ENCODE results near the gene PHACTR3.
"Not testable (repeated sequence)": the region's sequence is repeated elsewhere in the genome, so short reads cannot be mapped to it uniquely, and the experiment has no call there.

Gene PHACTR3

GRCh38 chr20:59829054-59829785, 224.9 kb downstream of the PHACTR3 start:
- DNase-seq (ENCODE audit: low spot score) = peak; percentile 29

DNA sequence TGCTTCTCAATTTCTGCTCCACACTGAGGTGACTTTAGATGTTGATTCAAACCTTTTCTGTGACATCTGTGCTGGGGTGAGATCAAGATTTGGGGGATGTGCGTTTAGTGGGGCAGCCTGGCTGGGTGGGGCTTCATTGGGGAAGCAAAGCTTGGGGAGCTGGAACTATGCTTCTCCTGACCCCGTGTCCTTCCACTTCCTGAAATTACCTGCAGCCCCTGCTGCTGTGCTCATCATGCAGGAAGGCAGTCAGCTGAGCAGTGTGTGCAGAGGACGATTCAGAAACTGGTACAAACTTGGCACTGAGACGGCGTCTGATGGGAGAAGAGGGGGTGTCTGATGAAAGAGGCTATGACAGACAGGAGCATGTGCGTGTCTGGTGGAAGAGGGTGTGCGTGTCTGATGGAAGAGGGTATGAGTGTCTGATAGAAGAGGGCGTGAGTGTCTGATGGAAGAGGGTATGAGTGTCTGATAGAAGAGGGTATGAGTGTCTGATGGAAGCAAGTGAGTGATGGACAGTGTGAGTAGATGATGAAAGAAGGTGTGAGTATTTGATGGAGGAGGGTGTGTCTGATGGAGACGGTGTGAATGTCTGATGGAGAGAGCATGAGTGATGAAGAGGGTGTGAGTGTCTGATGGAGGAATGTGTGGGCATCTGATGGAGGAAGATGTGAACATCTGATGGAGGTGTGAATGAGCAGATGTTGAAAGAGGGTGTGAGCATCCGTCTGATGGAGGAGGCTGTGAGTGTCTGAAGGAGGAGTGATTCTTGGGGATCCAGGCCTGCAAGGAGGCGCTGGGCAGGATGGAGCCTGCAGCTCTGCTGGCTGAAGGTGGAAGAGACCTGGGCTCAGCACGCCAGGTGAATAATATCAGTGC, 225.7 kb downstream of the PHACTR3 start:
- DNase-seq (ENCODE audit: low spot score) = peak; percentile 4

- DNase-seq (ENCODE audit: low spot score) = peak; percentile 1
Observed at GRCh38 chr20:59830665-59831023, 226.3 kb downstream of the PHACTR3 start.

DNA sequence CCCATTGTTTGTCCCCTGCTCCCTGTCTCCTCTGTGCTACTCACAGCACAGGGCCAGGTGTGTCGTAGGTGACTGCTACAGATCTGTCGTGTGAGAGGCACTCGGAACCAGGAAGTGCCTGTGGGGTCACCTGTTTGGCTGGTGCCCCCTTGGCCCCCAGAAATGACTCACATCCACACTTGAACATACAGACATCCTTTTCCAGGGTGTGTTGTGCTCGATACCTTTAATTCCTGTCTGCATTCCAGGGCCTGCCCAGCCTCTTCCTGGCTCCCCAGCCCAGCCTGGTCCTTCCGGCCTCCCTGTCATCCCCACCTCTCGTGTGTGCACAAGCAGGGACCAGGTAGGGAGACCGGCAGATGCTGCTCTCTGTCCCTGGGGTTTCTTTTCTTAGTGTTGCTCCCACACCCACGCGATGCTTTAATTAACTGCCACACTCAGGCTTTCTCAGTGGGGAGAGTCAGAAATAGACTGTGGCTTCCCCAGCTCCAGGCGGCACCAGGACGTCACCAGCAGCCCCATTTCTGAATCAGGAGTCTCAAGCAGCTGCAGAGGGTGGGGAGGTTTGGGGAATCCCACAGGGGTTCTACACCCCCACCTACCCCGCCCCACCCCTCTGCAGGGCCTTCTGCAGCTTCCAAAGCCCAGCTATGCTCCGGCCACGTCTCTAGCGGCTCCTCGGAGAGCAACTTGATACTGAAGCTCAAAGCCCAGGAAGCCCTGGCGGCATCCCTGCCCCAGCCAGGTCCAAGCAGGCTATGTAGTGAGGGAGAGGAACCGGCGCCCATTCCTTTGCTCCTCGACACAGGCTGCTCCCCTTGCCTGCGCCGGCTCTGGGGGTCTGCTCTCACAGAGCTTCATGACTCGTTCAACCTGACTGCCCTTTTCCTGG, 226.9 kb downstream of the PHACTR3 start:
- DNase-seq (ENCODE audit: low spot score) = peak; percentile 4

DNA sequence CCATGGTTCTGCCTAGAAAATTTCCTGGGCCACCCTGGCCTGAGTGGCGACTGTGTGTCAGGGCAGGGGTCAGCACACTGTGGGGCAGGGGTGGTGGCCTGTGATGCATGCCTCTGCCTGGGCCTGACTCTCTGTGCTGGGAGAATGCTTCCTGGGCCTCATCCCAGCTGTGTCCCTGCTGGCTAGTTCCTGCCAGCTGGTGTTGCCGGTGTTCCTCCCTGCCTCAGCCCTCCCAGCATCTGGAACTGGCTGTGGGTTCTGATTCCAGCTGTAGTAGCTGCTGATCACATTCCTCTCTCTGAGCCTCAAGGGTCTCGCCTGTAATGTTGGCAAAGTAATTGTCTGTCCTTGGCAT, 227.6 kb downstream of the PHACTR3 start:
- peak; percentile 5 for DNase-seq (ENCODE audit: low spot score)

GRCh38 chr20:59832406-59833363, 228.3 kb downstream of the PHACTR3 start:
- peak; percentile 2 for DNase-seq (ENCODE audit: low spot score)

DNA sequence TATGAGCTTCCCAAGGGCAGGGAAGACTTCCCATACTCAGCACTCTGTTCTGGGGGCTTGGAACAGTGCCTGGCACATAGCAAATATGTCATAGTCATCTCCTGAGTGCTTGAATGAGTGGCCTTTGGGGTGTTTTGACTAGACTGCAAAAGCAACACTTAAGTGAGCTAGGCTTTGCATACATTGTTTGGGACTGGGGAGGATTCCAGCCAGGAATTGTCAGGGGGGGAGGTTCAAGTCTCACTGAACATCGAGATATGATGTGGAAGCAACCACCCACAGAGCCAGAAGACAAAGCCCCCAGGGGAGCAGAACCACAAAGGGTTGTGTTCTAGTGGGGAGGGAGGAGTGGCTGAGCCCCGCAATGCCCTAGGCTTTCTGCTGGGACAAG, 230.7 kb downstream of the PHACTR3 start:
- peak; percentile 4 for DNase-seq (ENCODE audit: low spot score)

- peak; percentile 62 for DNase-seq (ENCODE audit: low spot score)
Observed at GRCh38 chr20:59835448-59836395, 231.4 kb downstream of the PHACTR3 start.

DNA sequence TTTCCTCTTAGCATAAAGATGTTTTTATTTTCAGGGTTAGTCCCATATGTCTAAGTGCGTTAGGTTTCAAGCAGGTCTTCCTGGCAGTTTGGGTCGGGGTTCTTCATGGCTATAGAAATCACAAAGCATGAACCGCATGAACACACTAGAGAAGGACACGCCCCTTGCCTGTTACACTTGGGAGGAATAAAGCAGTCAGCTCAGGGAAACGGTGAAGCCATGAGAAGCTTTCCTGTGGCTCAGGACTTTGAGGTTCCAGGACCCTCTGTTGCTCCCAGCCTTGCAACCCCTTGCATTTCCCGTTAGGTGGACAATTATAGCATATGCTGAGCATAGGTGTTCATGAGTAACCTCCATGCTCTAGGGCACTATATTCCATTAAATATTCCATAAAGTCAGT, 232.4 kb downstream of the PHACTR3 start:
- no peak for DNase-seq (ENCODE audit: low spot score)

GRCh38 chr20:59837623-59838394, 233.5 kb downstream of the PHACTR3 start:
- DNase-seq (ENCODE audit: low spot score) = no peak

DNA sequence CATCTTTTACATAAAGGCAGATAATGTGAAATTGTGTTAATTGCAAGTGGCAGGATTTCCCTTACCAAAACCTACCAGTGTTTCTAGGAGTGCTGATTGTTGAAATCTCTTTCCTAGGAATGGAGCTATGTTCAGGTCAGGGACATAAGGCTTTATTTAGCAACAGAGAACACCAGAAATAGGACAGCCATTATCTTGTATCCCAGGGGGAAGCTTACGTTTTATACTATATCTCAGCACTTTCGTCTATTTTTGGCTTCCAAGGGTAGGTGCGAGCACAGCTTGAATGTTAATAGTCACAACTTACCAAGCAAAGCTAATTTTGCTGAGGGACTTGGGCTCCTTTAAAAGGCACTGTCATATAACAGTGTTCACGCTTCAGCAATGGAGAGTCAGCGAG, 235.1 kb downstream of the PHACTR3 start:
- DNase-seq (ENCODE audit: low spot score) = no peak

GRCh38 chr20:59845472-59845871, 241.1 kb downstream of the PHACTR3 start:
- no peak for DNase-seq (ENCODE audit: low spot score)

DNA sequence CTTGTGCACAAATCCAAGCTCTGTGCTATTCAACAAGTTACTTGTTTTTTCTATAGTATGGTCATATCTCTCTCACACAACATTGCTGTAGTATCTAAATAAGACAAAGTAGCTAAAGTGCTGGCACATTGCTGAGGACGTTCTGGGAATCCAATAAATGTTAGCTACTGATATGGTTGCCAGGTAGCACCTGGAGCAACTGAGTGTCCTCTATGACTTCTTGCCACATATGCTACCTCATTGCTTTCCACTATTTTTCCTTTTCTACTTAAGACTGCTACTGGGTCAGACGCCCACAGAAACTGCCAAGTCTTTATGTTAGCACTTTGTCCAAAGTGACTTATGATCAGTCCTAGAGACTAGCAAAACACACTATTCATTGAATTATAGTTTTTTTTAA, 243.8 kb downstream of the PHACTR3 start:
- no peak for DNase-seq (ENCODE audit: low spot score)

DNA sequence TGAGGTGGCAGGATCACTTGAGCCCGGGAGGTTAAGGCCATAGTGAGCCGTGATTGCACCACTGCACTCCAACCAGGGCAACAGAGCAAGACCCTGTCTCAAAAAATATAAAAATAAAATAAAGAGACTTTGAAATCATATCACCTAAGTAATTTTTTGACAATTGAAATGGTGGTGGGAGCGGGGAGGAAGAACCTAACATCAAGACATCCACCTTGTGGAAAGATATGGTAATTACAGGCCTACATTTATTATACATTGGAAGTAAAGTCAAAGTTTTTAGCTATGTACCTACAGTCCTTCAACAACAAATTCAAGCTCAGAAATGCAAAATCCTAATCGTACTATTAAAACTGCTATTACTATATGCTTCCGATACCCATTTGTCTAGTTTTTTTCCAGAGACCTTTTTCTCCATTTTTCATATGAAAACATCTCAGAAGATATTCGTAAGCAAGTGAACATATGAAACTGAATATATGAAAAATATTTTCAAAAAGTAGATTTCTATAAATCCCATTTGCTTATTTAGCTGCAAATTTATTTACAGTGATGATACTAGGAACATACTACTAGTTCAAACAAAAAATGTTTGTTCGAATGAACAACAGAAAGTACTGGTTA, 245.8 kb downstream of the PHACTR3 start:
- peak; percentile 58 for DNase-seq (ENCODE audit: low spot score)

- DNase-seq (ENCODE audit: low spot score) = not testable (repeated sequence)
Observed at GRCh38 chr20:59856526-59856925, 252.2 kb downstream of the PHACTR3 start.

DNA sequence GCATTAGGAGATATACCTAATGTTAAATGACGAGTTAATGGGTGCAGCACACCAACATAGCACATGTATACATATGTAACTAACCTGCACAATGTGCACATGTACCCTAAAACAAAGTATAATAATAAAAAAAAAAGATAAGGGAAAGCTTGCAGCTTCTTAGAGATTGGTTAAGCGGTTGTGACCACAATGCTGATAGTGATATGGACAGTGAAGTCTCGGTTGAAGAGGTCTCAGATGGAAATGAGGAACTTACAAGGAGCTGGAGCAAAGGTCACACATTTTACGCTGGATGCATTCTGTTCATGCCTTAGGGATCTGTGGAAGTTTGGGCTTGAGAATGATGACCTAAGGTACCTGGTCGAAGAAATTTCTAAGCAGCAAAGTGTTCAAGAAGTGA, 252.6 kb downstream of the PHACTR3 start:
- not testable (repeated sequence) for DNase-seq (ENCODE audit: low spot score)

DNA sequence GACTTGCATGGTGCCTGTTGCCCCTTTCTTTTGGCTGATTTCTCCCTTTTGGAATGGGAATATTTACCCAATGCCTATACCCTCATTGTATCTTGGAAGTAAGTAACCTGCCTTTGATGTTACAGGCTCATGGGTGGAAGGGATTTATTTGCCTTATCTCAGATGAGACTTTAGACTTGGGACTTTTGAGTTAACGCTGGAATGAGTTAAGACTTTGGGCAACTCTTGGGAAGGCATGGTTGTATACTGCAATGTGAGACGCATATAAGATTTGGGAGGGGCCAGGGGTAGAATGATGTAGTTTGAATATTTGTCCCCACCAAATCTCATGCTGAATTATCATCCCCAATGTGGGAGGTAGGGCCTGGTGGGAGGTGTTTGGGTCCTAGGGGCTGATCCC, 253.6 kb downstream of the PHACTR3 start:
- DNase-seq (ENCODE audit: low spot score) = no peak

- DNase-seq (ENCODE audit: low spot score) = no peak
Observed at GRCh38 chr20:59858425-59858824, 254.1 kb downstream of the PHACTR3 start.

DNA sequence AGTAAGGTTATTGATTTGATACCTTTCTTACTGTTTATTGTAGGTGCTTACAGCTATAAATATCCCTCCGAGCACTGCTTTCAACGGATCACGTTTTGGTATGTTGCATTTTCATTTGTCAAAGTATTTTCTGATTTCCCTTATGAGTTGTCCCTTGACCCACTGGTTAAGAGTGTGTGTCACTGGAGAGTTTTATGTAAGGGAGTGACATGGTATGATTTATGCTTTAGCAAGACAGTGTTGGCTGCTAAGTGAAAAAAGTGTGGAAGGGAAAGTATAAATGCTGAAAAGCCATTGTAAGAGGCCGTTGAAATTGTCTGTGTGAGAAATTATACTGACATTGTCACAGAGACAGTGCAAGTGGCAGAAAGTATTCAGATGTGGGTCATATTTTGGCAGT, 257.1 kb downstream of the PHACTR3 start:
- no peak for DNase-seq (ENCODE audit: low spot score)

Data from GM03348 (cell line).